Mesothelial cell of epicardium (in vitro differentiated cells): ENCODE data around the gene NOL12. TPM values are rescaled to one million over a fixed set of nuclear protein-coding genes. Genes with fewer than 3 reads are reported as not detected.
A peak's percentile ranks its signal among the peaks of the same experiment; 100 is the strongest.

Source experiments
- DNase-seq, 2 experiments: peaks; one replicate each; pipeline ENCODE4 v3.0.0; 2021; ENCODE audit warnings: low spot score in 2 of 2; ENCODE audit not compliant: unreplicated experiment in 2 of 2
- H3K27ac Mint-ChIP-seq: 2 replicates; pipeline ENCODE4 v1.8.0; 2021; ENCODE audit warnings: mixed read lengths
- H3K27me3 Mint-ChIP-seq: 2 replicates; pipeline ENCODE4 v1.8.0; 2021; ENCODE audit warnings: low read depth, mixed read lengths
- H3K36me3 Mint-ChIP-seq: 2 replicates; pipeline ENCODE4 v1.8.0; 2021; ENCODE audit warnings: mixed read lengths
- H3K4me1 Mint-ChIP-seq: 2 replicates; pipeline ENCODE4 v1.8.0; 2021; ENCODE audit warnings: mixed read lengths
- H3K4me3 Mint-ChIP-seq: 2 replicates; pipeline ENCODE4 v1.8.0; 2021; ENCODE audit warnings: mild to moderate bottlenecking, moderate library complexity, mixed read lengths
- H3K9me3 Mint-ChIP-seq: 2 replicates; pipeline ENCODE4 v1.8.0; 2021; ENCODE audit warnings: mixed read lengths
- CTCF ChIP-seq: fragments of 200-600 bp; sonication (generic); IDR thresholded peaks from one replicate; pipeline ENCODE4 v1.5.0; 2021; ENCODE audit warnings: antibody characterized with exemption; ENCODE audit not compliant: unreplicated experiment
- total RNA-seq: library from RNA; stranded (reverse); gene quantifications from 3 replicates; pipeline ENCODE4 v1.2.1, GENCODE V29; 2021

Gene NOL12
- total RNA-seq, 1 donor from 2014 or later = 25.2 TPM

DNA sequence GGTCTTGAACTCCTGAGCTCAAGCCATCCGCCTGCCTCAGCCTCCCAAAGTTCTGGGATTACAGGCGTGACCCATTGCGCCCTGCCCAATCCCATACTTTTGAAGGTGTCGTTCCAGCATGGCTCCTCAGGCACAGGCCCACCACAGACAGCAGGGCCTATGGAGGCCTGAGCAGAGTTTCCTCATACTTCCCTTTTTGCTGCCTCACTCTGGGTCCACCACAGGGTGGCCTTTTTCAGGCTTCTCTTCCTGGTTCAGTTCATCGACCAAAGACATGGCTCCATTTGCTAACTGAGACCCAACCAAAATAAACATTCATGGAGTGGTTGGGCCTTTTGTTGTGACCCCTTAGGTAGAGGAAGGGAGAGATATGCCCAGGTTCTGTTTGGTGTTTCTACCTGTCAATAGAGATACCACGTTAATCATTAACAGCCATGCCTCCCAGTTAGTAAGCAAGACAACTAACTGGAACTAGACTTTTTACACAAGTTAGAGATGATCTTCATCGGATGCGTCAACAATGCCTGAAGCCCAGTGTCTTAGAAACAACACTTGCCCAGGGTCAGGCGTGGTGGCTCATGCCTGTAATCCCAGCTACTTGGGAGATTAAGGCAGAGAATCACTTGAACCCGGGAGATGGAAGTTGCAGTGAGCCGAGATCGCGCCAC lies 45.8 kb downstream of the NOL12 start:
- H3K27me3 Mint-ChIP-seq = no peaks in the 10 kb centered on the region
- no peak overlapping the region for H3K4me3 Mint-ChIP-seq
- no peaks in the 10 kb centered on the region for H3K9me3 Mint-ChIP-seq
- no peaks in the 10 kb centered on the region for H3K36me3 Mint-ChIP-seq
- TF ChIP-seq CTCF = no peak
- H3K27ac Mint-ChIP-seq = peak overlapping the region; percentile 43
- peaks cover 3% of the 10 kb centered on the region for H3K4me1 Mint-ChIP-seq
- DNase-seq = no peak

GRCh38 chr22:37732699-37733607 lies 46.8 kb downstream of the NOL12 start:
- no peaks in the 10 kb centered on the region for H3K27me3 Mint-ChIP-seq
- H3K36me3 Mint-ChIP-seq = no peaks in the 10 kb centered on the region
- H3K9me3 Mint-ChIP-seq = no peaks in the 10 kb centered on the region
- no peak overlapping the region for H3K4me3 Mint-ChIP-seq
- peak overlapping the region; percentile 39 for H3K27ac Mint-ChIP-seq
- no peak for DNase-seq
- no peak for TF ChIP-seq CTCF
- H3K4me1 Mint-ChIP-seq = peaks cover 3% of the 10 kb centered on the region

DNA sequence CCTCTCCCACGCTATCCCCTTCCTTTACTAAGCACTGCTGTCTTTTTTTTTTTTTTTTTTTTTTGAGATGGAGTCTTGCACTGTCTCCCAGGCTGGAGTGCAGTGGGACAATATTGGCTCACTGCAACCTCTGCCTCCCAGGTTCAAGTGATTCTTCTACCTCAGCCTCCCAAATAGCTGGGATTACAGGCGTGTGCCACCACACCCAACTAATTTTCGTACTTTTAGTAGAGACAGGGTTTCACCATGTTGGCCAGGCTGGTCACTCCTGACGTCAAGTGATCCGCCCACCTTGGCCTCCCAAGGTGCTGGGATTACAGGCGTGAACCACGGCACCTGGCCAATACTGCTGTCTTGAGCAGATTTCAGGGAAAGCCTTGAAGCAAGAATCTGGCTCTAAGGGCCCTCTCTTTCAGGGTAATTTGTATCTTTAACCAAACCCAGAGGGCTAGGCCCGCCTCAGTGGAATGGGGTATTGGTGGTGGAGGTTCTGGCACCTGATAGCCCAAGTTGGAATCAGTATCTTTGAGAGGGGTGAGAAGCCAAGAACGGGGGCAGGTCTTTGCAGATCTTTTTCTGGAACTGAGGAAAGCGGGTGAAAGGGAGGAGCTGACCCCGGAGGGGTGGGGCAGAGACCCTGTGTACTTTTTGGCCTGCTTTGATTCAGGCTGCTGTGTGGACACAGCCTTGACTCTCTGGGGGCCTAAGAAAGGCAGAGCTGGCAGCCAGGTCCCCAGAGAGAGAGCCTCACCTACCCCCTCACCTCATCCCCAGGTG lies 47.7 kb downstream of the NOL12 start:
- H3K9me3 Mint-ChIP-seq = no peaks in the 10 kb centered on the region
- DNase-seq = no peak
- H3K27ac Mint-ChIP-seq = no peak overlapping the region
- H3K4me1 Mint-ChIP-seq = peaks cover under 1% of the 10 kb centered on the region
- H3K27me3 Mint-ChIP-seq = no peaks in the 10 kb centered on the region
- TF ChIP-seq CTCF = no peak
- no peaks in the 10 kb centered on the region for H3K36me3 Mint-ChIP-seq
- no peak overlapping the region for H3K4me3 Mint-ChIP-seq

GRCh38 chr22:37734402-37734700 lies 48.2 kb downstream of the NOL12 start:
- Mint-ChIP-seq H3K9me3 (no peaks in the 10 kb centered on the region), H3K27me3 (no peaks in the 10 kb centered on the region), H3K27ac (no peak overlapping the region), H3K4me1 (peaks cover 5% of the 10 kb centered on the region), H3K4me3 (no peak overlapping the region), H3K36me3 (no peaks in the 10 kb centered on the region)
- no peak for TF ChIP-seq CTCF
- DNase-seq = no peak

DNA sequence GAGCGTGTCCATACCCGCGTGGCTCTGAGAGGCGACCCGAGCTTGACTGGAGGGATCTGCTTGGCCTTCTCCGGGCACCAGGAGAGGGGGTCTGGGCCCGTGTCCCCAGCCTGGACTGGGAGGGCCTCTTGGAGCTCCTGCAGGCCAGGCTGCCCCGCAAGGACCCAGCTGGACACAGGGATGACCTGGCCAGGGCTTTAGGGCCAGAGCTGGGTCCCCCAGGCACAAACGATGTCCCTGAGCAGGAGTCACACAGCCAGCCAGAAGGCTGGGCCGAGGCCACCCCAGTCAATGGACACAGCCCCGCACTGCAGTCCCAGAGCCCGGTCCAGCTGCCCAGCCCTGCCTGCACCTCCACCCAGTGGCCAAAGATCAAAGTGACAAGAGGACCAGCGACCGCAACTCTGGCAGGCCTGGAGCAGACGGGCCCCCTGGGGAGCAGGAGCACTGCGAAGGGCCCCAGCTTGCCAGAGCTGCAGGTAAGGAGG lies 48.9 kb downstream of the NOL12 start:
- Mint-ChIP-seq H3K27ac (no peak overlapping the region), H3K36me3 (no peaks in the 10 kb centered on the region), H3K27me3 (no peaks in the 10 kb centered on the region), H3K9me3 (no peaks in the 10 kb centered on the region), H3K4me1 (peaks cover 8% of the 10 kb centered on the region), H3K4me3 (no peak overlapping the region)
- no peak for TF ChIP-seq CTCF
- no peak for DNase-seq
